Tibial nerve (tissue), 3 donors: Measurements from ENCODE around the gene QSOX1.

Experiments used
- POLR2A ChIP-seq, 2 donors: fragments of 450-650 bp; IDR thresholded peaks; one replicate each; pipeline ENCODE4 v1.6.1; 2017; ENCODE audit warnings: antibody characterized with exemption in 2 of 2, mild to moderate bottlenecking in 2 of 2, moderate library complexity in 2 of 2
- TF ChIP-seq, protein P1 (sequence below), 5 experiments: fragments of 200-600 bp in 3 of 5; fragments of 450-650 bp in 2 of 5; sonication (generic) in 3 of 5; IDR thresholded peaks; one replicate each; pipeline ENCODE4 v1.5.1; 2016 to 2019; ENCODE audit warnings: antibody characterized with exemption in 5 of 5, mild to moderate bottlenecking in 3 of 5, moderate library complexity in 2 of 5

DNA sequence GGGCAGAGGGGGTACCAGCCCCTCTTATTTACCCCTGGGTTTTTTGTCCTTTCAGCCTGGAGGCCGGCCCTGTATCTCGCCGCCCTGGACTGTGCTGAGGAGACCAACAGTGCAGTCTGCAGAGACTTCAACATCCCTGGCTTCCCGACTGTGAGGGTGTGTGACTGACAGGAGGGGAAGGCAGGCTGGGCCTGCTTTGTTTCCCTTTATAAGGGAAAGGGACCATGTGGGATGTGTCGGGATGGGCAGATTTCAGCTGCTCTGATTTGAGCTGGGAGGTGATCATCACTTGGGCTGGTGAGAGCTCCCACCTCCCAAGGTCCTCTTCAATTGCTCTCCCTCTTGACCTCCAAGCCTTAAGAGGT is 11.7 kb downstream of the QSOX1 start:
- TF ChIP-seq, protein P1, sequence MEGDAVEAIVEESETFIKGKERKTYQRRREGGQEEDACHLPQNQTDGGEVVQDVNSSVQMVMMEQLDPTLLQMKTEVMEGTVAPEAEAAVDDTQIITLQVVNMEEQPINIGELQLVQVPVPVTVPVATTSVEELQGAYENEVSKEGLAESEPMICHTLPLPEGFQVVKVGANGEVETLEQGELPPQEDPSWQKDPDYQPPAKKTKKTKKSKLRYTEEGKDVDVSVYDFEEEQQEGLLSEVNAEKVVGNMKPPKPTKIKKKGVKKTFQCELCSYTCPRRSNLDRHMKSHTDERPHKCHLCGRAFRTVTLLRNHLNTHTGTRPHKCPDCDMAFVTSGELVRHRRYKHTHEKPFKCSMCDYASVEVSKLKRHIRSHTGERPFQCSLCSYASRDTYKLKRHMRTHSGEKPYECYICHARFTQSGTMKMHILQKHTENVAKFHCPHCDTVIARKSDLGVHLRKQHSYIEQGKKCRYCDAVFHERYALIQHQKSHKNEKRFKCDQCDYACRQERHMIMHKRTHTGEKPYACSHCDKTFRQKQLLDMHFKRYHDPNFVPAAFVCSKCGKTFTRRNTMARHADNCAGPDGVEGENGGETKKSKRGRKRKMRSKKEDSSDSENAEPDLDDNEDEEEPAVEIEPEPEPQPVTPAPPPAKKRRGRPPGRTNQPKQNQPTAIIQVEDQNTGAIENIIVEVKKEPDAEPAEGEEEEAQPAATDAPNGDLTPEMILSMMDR (IDR thresholded peaks at IDR 0.05): no peak
- TF ChIP-seq POLR2A (IDR thresholded peaks at IDR 0.05): no peak
